ENCODE data around the gene MEI1.

Gene MEI1

GRCh38 chr22:41844036-41844435, 144.7 kb downstream of the MEI1 start:
- Histone ChIP-seq H3K4me3 (ENCODE audit: low read depth in 1 of 2, low read length in 1 of 2) (no peak overlapping the region), H3K4me1 (ENCODE audit: control insufficient read depth in 1 of 2, insufficient read depth in 1 of 2, low read depth in 1 of 2, low read length in 1 of 2) (peaks cover 52 to 68% of the 10 kb centered on the region in 2 experiments), H3K9me3 (no peaks in the 10 kb centered on the region), H3K36me3 (no peaks in the 10 kb centered on the region), H3K27ac (peak overlapping the region; percentile 67), H3K27me3 (no peaks in the 10 kb centered on the region)
- TF ChIP-seq CTCF (IDR thresholded peaks at IDR 0.05): no peak

GRCh38 chr22:41844513-41844912, 145.2 kb downstream of the MEI1 start:
- no peaks in the 10 kb centered on the region for H3K27me3 ChIP-seq
- peaks cover 55 to 71% of the 10 kb centered on the region in 2 experiments for H3K4me1 ChIP-seq (ENCODE audit: control insufficient read depth in 1 of 2, insufficient read depth in 1 of 2, low read depth in 1 of 2, low read length in 1 of 2)
- no peaks in the 10 kb centered on the region for H3K9me3 ChIP-seq
- H3K36me3 ChIP-seq: no peaks in the 10 kb centered on the region
- H3K27ac ChIP-seq: peak overlapping the region; percentile 67
- no peak for TF ChIP-seq CTCF (IDR thresholded peaks at IDR 0.05)
- no peak overlapping the region for H3K4me3 ChIP-seq (ENCODE audit: low read depth in 1 of 2, low read length in 1 of 2)

GRCh38 chr22:41845380-41846267, 146.3 kb downstream of the MEI1 start:
- Histone ChIP-seq H3K9me3 (no peaks in the 10 kb centered on the region), H3K4me1 (ENCODE audit: control insufficient read depth in 1 of 2, insufficient read depth in 1 of 2, low read depth in 1 of 2, low read length in 1 of 2) (peaks cover 55 to 71% of the 10 kb centered on the region in 2 experiments), H3K4me3 (ENCODE audit: low read depth in 1 of 2, low read length in 1 of 2) (no peak overlapping the region), H3K36me3 (no peaks in the 10 kb centered on the region), H3K27ac (no peak overlapping the region), H3K27me3 (no peaks in the 10 kb centered on the region)
- no peak for TF ChIP-seq CTCF (IDR thresholded peaks at IDR 0.05)

GRCh38 chr22:41846268-41846987, 147.1 kb downstream of the MEI1 start:
- H3K27me3 ChIP-seq: no peaks in the 10 kb centered on the region
- TF ChIP-seq CTCF (IDR thresholded peaks at IDR 0.05): no peak
- no peaks in the 10 kb centered on the region for H3K9me3 ChIP-seq
- H3K4me1 ChIP-seq (ENCODE audit: control insufficient read depth in 1 of 2, insufficient read depth in 1 of 2, low read depth in 1 of 2, low read length in 1 of 2): peaks cover 55 to 71% of the 10 kb centered on the region in 2 experiments
- no peaks in the 10 kb centered on the region for H3K36me3 ChIP-seq
- H3K27ac ChIP-seq: no peak overlapping the region
- no peak overlapping the region for H3K4me3 ChIP-seq (ENCODE audit: low read depth in 1 of 2, low read length in 1 of 2)

- no peaks in the 10 kb centered on the region for H3K9me3 ChIP-seq
- H3K27me3 ChIP-seq: no peaks in the 10 kb centered on the region
- no peak overlapping the region for H3K4me3 ChIP-seq (ENCODE audit: low read depth in 1 of 2, low read length in 1 of 2)
- H3K27ac ChIP-seq: no peak overlapping the region
- no peak for TF ChIP-seq CTCF (IDR thresholded peaks at IDR 0.05)
- H3K36me3 ChIP-seq: no peaks in the 10 kb centered on the region
- peaks cover 55 to 69% of the 10 kb centered on the region in 2 experiments for H3K4me1 ChIP-seq (ENCODE audit: control insufficient read depth in 1 of 2, insufficient read depth in 1 of 2, low read depth in 1 of 2, low read length in 1 of 2)
These were observed 148.0 kb downstream of the MEI1 start for GRCh38 chr22:41847300-41847699.

Measured in neutrophil (primary cell).